NB4 (cell line): ENCODE measurements around the gene NLRX1.
"Not testable (repeated sequence)": the region's sequence is repeated elsewhere in the genome, so short reads cannot be mapped to it uniquely, and the experiment has no call there.

ENCODE experiments used
- DNase-seq: peaks from one replicate; pipeline ENCODE4 v3.0.0; 2010; ENCODE audit warnings: low read depth
- H3K4me3 ChIP-seq: one replicate; pipeline ENCODE4 v1.5.1; 2011; ENCODE audit warnings: mild to moderate bottlenecking, low read depth, low read length, moderate library complexity
- CTCF ChIP-seq: IDR thresholded peaks from one replicate; pipeline ENCODE4 v1.5.1; 2012; ENCODE audit warnings: low read depth, low read length
- MYC ChIP-seq: IDR thresholded peaks from 2 replicates; pipeline ENCODE4 v1.6.1; 2011; ENCODE audit warnings: low read depth, low read length
- POLR2A ChIP-seq: IDR thresholded peaks from 2 replicates; pipeline ENCODE4 v1.6.1; 2011; ENCODE audit warnings: mild to moderate bottlenecking; ENCODE audit not compliant: insufficient read length; ENCODE audit errors: extremely low read depth
- TF ChIP-seq, protein P1 (sequence below): IDR thresholded peaks from 2 replicates; pipeline ENCODE4 v1.6.1; 2011; ENCODE audit warnings: low read depth, low read length

NLRX1 gene

GRCh38 chr11:119126675-119127268, 41.8 kb upstream of the NLRX1 start:
- no peak overlapping the region for H3K4me3 ChIP-seq
- no peak for DNase-seq
- TF ChIP-seq CTCF (no peak), POLR2A (no peak), MYC (no peak)
- TF ChIP-seq, protein P1, sequence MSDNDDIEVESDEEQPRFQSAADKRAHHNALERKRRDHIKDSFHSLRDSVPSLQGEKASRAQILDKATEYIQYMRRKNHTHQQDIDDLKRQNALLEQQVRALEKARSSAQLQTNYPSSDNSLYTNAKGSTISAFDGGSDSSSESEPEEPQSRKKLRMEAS, result no peak

- no peak for DNase-seq
- no peak overlapping the region for H3K4me3 ChIP-seq
- TF ChIP-seq POLR2A (no peak), MYC (no peak), CTCF (no peak)
- TF ChIP-seq, protein P1, result no peak
Observed at GRCh38 chr11:119130662-119131061, 37.9 kb upstream of the NLRX1 start.

DNA sequence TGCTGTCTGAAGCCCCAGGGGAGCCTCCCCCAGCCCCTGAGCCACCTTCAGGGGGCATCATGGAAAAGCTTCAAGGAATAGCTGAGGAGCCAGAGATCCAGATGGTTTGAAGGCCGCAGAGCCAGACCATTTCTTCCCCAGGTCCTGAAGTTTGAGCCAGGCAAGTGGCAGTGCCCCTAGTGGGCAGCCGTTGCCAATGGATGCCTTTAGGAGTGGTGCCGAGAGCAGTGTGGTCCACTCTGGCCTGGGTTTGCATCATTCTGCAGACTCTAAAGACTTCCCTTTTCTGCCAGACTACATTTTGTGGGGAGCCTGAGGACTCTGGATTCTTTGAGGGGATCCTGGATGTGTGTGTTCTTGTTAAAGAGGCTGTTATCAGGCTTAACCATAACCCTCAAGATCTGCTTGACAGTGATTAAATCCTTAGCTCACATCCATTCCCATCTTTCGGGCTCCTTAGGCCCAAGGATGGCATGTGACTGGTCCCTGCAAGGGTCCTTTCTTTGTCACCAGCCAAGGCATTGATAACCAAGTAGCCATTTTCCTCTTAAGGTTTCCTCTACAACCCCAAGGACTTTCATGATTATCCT, 34.0 kb upstream of the NLRX1 start:
- peak; percentile 57 for DNase-seq
- TF ChIP-seq CTCF, result peak; percentile 78
- no peak for TF ChIP-seq POLR2A
- no peak overlapping the region for H3K4me3 ChIP-seq

DNA sequence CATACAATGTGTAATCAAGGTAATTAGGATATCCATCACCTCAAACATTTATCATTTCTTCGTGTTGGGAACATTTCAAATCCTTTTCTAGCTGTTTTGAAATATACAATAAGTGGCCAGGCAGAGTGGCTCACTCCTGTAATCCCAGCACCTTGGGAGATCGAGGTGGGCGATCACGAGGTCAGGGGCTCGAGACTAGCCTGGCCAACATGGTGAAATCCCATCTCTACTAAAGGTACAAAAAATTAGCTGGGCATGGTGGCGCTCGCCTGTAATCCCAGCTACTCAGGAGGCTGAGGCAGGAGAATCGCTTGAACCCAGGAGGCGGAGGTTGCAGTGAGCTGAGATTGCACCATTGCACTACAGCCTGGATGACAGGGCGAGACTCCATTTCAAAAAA, 29.2 kb upstream of the NLRX1 start:
- not testable (repeated sequence) for H3K4me3 ChIP-seq, DNase-seq

DNA sequence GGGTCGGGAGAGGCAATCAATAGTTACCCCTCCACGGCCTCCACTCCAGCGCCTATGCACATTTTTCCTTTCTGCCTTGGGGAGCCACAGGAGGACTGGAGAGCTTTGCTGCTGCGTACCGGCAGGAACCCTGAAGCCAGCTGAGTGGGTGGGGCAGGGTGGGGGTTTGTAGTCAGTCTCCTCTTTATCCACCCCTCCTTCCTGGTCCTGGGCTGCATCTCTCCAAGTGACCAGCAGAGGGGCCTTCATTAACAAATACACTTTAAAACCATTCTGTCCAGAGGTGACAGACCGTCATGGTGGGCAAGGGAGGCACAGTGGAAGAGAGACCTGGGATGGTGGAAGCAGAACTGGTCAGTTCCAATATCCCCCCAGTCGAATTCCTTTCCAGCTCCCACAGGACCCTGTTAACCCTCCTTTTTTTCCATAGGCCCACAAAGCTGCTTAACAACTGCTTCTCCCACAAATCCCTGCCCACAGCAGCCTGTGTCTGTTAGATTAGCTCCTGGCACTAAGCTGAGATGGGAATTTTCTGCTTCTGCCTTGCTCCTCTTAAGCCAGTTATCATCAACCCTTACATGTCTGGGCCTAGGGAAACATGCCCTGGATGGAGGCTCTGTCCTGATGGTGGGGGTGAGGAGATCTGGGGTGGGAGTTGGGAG, 23.6 kb upstream of the NLRX1 start:
- H3K4me3 ChIP-seq, result no peak overlapping the region
- DNase-seq, result peak; percentile 83
- TF ChIP-seq CTCF, result peak; percentile 73
- TF ChIP-seq, protein P1, result no peak

DNA sequence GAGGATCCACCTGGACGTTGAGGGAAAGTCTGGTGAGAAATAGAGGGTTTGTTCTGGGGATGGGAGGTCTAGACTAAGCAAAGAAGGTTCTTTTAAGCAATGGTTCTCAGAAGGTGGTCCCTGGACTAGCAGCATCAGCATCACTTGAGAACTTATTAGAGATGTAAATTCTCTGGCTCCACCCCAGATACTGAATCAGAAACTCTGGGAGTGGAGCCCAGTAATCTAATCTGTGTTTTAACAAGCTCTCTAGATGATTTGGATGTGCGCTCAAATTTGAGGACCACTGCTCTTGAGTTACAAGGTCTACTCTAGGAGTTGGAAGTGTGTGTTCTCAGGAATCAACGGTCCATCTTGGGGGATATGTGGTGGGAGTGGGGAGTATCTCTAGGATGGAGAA, 23.0 kb upstream of the NLRX1 start:
- no peak for DNase-seq
- H3K4me3 ChIP-seq, result no peak overlapping the region
- TF ChIP-seq CTCF (no peak), POLR2A (no peak), MYC (no peak)
- TF ChIP-seq, protein P1, result no peak
